DMS153 treated with DMSO at 0.1 percent for 48 hours (cell line): ENCODE data around the gene ARHGAP18.

Source experiments
- DNase-seq: peaks from one replicate; lab custom pipeline; 2025; ENCODE audit not compliant: unreplicated experiment; lab: John Stamatoyannopoulos, UW

The ARHGAP18 gene

DNA sequence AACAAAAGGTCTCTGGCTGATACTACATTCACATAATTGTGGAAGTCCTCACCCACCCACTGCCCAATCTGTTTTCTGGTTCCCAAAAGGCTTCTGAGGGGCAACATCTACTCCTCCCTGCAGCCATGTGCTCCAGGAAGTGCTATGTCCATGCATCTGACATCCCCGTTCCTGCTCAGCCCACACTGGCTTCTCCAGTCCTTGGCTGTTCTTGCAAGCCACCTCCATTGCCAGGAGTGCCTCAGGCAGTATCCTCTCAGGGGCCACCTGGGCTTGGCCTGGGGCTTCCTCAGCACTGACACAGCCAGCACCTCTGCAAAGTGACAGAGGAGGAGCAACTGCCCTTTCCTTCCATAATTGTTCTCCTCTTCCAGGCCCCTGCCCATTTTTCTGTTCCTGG lies 18.3 kb downstream of the ARHGAP18 start:
- DNase-seq = no peak

DNA sequence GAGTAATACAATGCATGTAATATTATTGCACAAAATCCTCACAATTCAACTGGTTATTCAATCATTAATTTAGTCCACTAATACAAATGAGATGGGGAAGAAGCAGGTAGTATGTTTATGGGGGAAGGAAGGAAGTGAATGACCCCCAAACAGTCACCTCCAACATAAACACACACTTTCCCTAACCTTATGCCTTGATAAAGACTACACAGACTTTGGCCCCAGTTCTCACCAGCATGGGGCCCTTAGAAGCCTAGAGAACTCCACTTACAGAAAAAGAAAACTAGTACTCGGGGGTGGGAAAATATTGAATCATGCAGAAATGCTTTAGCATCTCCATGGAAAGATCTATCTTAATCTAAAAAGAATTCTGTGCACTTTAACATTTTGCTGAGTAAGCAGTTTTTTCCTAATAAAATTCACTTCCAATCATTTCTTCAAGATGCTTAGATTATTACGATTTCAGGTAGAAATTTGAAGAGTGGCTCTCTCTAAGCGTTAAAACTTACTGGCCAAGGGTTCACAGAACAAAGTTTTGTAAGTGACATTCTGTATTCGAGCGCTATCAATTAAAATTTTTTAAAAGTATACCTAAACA lies 18.8 kb downstream of the ARHGAP18 start:
- no peak for DNase-seq

DNA sequence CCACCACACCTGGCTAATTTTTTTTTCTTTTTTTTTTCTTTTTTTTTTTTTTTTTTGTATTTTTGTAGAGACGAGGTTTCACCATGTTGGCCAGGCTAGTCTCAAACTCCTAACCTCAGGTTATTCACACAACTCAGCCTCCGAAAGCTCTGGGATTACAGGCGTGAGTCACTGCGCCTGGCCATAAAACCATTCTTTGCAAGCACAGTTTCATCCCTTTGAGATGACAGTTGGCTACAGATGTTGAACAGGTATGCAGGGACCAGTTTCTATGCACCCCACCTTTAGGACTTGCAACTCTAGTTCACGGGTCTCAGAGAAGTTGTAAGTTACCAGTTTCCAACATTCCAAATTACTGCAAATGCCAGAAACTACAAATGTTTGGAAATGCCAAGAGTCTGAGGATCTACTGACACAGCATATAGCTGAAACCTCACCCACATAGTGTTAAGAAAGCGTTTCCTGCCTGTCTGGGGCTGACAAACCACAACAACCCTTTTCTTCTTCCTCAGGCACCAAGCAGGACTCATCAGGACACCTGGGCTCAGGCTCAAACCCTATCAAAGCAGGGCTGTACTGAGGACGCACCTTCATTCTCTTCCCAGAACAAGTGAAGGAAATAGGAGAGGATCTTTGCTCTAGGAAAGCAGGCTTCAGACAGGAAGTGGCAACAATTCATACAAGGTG lies 22.9 kb downstream of the ARHGAP18 start:
- DNase-seq = no peak

DNA sequence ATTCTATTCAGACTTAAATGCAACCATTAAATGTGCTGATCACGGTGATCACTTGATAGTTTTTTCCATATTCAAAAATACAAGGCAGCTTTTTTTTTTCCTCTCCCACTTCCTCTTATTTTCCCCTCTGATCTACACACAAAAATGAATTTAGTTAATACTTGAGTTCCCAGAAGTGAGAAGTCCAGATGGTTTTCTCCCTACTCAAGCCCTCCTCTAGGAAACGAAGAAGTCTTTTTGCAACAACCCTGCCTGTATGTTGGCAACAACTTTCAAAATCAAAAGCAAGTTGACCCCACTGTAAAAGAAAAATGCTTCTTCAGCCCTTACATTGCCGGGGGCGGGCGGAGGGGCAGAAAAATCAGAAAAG lies 24.3 kb downstream of the ARHGAP18 start:
- no peak for DNase-seq

DNA sequence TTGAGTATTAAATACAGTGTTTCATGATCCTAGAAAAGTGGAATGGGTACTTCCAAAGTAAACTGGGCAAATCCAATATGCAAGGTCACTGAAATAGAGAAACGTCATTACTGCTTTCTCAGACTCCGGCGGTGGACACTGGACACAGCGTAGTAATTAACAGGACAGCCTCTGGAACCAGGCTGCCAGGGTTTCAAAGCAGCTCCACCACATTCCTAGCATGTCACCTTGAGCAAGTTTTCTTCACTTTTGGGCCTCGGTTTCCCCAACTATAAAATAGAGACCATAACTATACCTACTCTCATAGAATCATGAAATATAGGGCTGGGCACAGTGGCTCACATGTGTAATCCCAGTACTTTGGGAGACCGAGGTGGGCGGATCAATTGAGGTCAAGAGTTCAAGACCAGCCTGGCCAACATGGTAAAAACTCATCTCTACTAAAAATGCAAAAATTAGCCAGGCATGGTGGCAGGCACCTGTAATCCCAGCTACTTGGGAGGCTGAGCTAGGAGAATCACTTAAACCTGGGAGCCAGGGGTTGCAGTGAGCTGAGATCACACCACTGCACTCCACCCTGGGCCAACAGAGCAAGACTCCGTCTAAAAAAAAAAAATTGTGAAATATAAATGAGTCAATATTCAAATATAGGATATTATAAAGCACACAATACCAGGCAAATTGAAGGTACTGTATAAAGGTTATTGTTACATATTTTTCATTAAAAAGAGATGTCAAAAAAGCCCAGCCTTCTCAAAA lies 24.9 kb downstream of the ARHGAP18 start:
- no peak for DNase-seq

DNA sequence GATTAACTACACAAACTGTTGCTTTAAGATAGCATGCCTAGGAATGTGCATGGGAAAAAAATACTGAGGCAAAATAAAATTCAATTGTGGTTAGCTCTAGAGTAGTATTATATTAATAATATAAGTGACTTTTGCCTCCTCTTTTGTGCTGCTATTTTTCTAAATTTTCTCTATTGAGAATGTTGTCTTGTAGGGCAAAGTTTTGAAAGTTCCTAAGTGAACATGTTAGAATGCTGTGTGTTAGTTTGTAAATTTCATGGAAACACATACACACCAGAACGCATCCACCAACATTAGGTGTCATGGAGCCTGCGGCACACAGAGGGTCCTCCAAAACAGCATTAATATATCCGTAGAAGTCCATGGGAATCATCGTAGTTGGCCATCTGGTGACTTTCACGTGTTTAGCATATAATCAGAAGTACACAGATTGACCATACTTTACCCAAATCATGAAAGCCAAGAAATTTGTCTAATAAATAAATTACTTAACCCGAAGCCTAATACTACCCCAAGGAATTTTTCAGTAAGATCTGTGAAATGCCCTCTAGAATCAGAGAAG lies 25.6 kb downstream of the ARHGAP18 start:
- no peak for DNase-seq

DNA sequence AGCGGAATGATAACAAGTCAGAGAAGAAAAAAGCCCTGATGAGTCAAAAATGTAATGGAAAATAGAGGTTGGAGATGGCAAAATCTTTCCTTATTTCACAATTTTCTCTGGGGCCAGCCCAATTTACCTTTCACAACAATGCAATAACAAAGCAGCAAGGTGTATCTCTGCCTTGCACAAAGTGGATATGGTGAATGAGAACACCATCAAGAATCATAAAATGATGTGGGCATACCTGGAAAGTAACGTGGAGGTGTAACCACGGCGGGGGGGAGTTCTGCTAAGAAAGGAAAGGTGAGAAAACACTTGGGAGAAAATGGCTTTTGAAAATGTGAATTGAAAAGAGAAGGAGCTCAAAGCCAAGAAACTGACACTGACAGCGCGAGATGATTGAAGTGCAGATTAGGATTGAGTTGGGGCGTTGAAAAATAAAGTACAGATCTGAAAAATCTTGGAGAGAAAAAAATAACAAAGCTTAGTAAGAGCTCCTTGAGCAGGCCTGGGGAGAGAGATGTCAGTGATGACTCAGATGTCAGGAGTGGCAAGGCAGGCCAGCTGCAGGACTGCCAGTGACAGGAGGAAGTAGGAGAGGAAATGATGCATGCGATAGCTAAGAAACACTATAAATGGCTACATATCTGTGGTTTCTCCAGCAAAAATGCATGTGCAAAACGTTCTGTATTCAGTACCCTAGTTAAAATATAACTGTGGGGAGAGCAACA lies 26.2 kb downstream of the ARHGAP18 start:
- no peak for DNase-seq

DNA sequence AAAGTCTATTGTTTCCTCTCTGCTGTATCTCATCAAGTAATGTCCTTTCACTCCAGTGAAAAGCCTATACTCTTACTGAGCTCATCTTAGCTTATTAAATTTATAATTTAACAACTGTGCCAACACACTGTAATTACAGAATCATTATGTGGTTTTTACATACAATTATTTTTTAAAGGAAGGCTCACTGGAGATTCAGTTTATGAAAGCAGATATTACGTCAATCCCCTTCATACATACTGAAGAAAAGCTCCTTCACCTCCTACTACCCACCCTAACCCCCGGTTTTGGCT lies 28.1 kb downstream of the ARHGAP18 start:
- DNase-seq = no peak

DNA sequence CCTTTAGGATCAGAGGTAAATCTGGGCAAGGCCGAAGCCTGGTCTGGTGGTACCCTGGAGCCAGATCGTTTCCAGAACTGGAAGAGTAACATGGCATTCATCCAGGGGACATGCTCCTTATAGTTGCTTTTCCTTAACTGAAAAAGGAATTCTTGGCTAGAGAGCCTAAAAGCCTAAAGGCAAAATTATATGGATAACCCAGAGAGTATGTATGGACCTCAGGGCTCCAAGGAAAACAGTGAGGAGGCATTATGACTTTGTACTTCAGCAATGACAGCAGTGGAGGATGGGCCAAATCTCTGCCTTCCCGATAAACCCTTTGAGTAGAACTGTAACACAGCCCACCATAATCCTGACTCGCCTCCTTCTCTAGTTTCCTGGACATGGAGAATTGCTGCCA lies 29.3 kb downstream of the ARHGAP18 start:
- DNase-seq = no peak

DNA sequence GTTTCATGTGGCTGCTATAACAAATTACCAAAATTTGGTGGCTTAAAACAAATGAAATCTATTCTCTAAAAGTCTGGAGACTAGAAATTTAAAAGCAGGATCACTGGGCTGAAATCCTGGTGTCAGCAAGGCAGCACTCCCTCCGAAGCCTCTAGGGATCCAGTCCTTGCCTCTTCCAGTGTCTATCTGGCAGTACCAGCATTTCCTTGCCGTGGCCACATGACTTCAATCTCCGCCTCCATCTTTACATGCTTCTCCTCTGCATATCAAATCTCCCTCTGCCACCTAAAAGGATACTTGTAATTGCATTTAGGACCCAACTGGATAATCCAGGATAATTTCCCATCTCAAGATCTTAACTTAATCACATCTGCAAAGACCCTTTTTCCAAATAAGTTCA lies 30.2 kb downstream of the ARHGAP18 start:
- no peak for DNase-seq

DNA sequence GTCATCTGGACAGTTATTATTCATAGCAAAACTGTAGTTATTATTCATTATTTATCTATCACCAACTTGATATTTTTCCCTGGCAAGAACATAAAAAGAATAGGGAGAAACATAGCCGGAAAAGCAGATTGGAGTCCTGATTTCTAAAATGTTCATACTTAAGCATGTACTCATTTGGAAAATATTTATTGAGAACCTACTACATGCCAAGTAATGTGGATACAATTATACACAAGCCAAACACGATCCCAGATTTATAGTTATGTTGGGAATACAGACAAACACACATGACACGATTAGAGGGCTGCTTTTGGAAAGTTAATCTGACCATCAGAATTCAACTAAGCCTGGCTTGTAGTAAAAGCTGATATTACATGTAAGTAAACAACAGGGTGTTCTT lies 30.7 kb downstream of the ARHGAP18 start:
- DNase-seq = no peak

DNA sequence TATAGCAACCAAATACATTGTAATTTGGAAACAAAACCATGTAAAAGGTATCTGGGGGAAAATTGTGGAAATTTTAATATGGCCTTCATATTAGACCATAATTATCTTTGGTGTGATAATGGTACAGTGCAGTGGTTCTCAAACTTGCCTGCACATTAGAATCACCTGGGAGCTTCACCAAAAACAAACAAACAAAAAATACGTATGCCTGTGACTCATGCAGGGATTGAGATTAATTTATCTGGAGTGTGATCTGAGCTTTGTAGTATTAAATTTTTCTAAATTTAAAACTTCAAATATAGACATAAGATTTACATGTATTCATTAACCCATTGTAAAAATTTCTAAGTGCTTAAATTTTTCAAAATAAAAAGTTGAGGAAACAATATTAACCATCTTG lies 31.5 kb downstream of the ARHGAP18 start:
- DNase-seq = no peak

DNA sequence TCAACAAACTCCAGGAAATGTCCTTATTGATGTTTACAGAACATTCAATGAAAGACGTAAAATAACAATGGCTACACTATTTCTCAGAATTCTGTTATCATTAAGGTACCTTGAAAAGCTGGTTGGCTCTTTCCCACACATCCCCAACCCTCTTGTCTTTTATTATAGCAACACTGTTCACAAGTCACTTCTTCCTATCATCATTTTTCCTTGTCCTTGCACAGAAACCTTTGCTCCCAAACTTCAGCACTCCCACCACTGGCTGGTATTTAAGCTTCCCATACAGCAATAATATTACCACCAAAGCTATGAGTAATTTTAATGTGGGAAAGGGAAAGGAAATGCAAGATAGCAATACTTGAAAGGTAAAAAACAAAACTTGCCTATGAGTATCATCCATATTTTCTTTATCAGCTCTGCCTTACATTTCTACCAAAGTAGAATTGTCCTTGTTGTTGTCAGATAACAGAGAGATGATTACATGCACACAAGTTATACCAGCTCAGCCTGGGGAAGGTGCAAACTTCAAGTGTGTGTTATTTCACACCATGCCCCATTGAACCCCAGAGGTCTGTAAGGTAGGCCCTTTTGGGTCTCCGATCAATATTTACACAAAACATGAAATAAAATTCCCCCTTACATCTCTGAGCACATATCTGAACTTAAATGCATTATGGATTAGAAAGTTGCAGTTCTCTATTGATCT lies 32.2 kb downstream of the ARHGAP18 start:
- no peak for DNase-seq

DNA sequence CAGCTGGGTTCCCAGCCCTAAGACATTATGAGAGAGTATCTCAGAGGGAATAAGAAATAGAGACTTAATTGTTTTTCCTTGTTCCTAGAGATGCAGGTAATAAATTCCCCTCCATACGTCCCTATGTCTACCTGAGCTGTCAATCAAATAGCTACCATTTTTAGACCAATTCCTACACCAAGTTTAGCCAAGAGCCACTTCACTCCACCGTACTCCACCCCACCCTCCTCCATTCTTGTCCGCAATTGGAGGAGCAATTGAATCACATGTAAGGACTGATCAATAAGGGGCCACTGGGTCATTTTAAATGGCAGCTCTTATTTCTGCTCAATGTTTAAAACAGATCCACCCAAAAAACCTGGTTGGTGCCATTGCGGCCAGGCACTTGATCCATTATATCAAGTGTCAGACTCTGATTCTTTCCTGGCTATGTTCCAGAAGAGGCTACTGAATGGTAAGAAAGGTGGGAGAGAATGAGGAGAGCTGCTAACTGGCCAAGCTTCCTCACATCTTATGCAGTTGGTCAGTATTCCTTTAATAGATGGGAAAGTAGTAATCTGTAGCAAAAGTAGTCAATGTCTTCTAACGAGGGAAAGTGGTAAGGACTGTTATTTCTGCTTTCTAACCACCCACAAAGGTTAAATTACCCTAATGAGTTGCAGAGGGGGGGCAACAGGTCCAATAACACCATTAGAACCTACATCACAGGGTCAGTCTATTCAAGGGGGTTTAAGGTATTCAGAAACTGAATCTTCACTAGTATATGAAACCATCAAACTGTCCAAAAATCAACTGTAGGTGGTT lies 34.1 kb downstream of the ARHGAP18 start:
- no peak for DNase-seq

DNA sequence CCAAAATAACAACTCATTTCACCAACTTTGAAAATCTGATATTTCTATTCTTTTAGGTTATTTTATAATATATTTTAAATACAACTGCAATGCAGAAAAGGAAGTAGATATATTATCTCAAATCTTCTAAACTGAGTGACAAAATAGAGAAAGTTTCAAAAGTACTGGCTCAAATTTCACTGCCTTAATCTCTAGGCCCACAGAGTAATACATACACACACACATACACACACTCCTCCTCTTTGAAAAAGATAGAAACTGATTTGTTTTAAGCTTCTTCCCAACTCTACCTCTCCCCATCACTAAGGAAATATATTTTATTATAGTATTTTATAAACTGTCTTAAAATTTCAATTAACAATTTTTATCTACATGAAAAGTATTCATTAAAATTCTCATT lies 36.2 kb downstream of the ARHGAP18 start:
- no peak for DNase-seq

DNA sequence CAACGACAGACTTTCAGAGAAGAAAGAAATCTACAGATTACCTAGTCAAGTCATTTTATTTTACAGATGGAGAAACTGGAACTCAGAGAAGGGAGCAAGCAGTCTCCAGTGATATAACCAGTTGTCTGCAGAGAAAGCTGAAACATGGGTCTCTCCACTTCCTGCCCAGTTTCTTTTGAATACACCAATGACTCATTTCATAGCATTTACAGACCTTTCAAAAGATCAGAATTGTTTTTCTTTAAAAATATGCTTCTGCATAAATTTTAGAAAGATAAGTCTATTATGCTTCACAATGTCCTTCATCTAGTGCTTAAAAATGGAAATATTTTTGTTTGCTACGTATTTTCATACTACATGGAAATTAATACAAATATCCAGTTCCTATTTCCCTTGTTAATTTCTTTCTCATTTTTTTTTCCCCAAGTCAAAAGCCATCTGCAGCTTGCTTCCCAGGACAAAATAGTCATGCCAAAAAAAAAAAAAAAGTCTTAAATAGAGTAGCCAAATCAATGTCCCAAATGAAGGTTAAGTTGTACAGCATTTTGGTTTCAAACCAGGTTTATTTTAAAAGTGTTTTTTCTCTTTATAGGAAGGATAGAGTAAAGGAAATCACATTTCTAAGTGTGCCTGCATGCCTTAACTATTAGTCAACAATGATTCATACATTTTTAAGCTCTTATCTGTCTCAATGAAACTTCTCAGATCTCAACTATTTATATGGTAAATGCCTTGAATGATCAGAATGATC lies 36.9 kb downstream of the ARHGAP18 start:
- DNase-seq = no peak

DNA sequence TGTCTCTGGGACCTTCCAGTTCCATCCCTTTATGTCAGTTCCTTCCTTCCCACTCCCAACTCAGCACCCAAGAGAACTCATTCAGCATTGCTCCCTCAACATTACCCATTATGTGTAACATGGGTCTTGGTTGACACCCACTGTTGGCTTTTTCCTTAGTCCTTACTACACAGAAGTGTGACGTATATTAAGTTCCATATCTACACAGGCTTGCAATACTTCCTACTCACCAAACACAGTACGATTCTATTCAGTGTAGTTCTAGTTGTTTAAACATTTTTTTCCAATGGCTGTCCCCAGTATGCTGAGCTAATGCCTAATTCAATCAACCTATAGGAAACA lies 37.7 kb downstream of the ARHGAP18 start:
- DNase-seq = no peak

DNA sequence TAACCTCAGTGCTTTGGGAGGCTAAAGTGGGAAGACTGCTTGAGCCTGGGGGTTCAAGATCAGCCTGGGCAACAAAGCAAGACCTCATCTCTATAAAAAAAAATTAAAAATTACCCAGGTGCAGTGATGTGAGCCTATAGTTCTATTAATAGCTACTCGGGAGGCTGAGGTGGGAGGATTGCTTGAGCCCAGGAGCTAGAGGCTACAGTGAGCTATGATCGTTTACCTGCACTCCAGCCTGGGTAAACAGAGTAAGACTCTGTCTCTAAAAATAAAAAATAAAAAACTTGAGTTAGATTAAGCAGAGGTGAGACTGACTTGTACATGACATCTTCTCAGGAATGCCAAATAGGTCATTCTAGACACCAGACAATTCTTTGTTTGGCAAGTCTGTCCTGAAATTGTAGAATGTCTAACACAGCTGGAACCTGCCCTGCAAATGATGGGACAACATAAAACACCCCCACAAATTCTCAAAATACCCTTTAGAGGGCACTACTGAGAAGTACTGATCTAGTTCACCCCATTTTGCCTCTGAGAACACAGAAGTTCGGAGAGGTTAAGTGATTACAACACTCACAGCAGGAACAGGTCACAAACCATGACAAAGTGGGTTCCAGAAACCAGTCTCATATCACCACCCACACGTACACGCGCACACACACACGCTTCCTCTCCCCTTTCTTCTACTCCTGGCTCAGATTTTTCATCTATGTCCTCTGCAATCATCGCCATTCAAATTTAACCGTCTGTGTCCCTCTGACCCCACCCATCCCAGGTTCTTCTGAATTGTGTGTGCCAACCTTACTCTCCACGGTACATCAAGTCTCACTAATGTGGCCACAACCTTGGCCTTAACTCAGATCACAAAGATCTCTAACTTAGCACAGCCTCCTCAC lies 38.3 kb downstream of the ARHGAP18 start:
- DNase-seq = no peak

DNA sequence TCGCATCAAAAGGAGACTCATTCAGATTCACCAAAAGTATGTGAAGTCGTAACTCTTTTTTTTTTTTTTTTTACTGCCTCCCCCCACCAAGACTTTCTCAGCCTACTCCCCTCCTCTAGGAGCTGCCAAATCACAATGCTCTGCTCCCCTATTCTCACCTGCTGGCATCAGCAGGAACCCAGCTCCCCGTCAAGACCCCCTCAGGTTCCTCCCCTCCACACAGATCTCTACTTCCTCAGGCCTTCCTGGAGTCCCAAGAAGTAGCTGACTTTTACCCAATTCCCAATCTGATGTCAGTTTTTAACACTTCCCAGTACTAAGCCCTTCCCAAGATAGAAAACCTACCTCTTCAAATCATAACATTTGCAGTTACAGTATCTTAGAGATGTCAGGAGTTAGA lies 39.3 kb downstream of the ARHGAP18 start:
- no peak for DNase-seq
